ENCODE measurements around the gene RBM33. TPM values are rescaled to one million over a fixed set of nuclear protein-coding genes. Genes with fewer than 3 reads are reported as not detected.

Gene RBM33
- total and polyA plus RNA-seq, 2 of the 13 experiments (the other 11 are each of a cell fraction or from before 2014, with no cell fraction given): 12.4 to 28.9 TPM

DNA sequence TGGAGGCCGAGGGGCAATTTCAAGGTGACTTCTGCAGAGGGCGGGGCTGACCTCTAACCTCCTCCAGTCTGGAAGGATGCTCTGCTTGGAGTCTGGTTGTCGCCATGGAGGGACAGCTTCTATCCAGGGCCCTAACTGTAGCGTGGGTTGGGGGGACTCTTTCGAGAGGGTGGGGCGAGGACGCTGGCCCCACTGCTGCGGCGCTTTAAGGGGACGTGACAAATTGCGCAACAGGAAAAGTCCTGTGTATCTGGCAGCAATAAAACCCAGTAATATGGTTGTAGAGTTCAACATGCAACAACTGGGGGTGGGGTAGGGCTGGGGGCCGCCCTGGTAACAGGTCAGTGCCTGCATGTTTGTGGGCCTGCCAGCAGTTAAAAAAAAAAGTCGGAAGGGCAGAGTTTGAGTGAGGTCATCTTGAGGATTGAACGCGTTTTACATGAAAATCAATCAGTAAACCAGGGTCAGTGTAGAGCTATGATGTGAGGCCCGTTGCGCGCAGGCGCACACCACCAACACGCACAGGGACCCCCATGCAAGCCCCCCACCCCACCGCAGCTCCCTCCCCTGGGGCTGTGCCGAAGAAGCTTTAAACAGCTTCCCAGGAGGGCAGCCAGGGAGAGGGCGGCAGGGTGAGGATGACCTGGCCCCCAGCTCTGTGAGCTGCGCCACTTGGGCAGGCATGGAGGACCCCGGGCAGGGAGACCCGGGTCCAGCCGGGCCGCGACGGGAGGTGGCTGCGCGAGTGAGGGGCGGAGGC lies 163.5 kb downstream of the RBM33 start (continued):
- TF ChIP-seq ZNF501 (CRISPR knock-in tag; IDR thresholded peaks at IDR 0.05): no peak
- TF ChIP-seq ZNF841 (CRISPR knock-in tag; IDR thresholded peaks at IDR 0.05; ENCODE audit: borderline replicate concordance): no peak
- TF ChIP-seq, protein P1, sequence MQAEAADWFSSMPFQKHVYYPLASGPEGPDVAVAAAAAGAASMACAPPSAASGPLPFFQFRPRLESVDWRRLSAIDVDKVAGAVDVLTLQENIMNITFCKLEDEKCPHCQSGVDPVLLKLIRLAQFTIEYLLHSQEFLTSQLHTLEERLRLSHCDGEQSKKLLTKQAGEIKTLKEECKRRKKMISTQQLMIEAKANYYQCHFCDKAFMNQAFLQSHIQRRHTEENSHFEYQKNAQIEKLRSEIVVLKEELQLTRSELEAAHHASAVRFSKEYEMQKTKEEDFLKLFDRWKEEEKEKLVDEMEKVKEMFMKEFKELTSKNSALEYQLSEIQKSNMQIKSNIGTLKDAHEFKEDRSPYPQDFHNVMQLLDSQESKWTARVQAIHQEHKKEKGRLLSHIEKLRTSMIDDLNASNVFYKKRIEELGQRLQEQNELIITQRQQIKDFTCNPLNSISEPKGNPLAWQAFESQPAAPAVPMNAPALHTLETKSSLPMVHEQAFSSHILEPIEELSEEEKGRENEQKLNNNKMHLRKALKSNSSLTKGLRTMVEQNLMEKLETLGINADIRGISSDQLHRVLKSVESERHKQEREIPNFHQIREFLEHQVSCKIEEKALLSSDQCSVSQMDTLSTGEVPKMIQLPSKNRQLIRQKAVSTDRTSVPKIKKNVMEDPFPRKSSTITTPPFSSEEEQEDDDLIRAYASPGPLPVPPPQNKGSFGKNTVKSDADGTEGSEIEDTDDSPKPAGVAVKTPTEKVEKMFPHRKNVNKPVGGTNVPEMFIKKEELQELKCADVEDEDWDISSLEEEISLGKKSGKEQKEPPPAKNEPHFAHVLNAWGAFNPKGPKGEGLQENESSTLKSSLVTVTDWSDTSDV (CRISPR knock-in tag; IDR thresholded peaks at IDR 0.05): no peak
- TF ChIP-seq, protein P2, sequence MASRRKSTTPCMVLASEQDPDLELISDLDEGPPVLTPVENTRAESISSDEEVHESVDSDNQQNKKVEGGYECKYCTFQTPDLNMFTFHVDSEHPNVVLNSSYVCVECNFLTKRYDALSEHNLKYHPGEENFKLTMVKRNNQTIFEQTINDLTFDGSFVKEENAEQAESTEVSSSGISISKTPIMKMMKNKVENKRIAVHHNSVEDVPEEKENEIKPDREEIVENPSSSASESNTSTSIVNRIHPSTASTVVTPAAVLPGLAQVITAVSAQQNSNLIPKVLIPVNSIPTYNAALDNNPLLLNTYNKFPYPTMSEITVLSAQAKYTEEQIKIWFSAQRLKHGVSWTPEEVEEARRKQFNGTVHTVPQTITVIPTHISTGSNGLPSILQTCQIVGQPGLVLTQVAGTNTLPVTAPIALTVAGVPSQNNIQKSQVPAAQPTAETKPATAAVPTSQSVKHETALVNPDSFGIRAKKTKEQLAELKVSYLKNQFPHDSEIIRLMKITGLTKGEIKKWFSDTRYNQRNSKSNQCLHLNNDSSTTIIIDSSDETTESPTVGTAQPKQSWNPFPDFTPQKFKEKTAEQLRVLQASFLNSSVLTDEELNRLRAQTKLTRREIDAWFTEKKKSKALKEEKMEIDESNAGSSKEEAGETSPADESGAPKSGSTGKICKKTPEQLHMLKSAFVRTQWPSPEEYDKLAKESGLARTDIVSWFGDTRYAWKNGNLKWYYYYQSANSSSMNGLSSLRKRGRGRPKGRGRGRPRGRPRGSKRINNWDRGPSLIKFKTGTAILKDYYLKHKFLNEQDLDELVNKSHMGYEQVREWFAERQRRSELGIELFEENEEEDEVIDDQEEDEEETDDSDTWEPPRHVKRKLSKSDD (CRISPR knock-in tag; IDR thresholded peaks at IDR 0.05; ENCODE audit: low read depth): 0 out of 2 replicates have a peak, but pooled peaks have one; percentile 9
- no peak for TF ChIP-seq NFE2L1 (CRISPR knock-in tag; IDR thresholded peaks at IDR 0.05; ENCODE audit: borderline replicate concordance)
- 0 out of 2 replicates have a peak, but pooled peaks have one; percentile 11 for TF ChIP-seq ZKSCAN1 (IDR thresholded peaks at IDR 0.05; ENCODE audit: low read length)
- peak; percentile 9; the same call in 1 of the 2 replicates for TF ChIP-seq ARNTL (CRISPR knock-in tag; IDR thresholded peaks at IDR 0.05)
- no peak for TF ChIP-seq KMT2A (CRISPR knock-in tag; IDR thresholded peaks at IDR 0.05)
- TF ChIP-seq, protein P3, sequence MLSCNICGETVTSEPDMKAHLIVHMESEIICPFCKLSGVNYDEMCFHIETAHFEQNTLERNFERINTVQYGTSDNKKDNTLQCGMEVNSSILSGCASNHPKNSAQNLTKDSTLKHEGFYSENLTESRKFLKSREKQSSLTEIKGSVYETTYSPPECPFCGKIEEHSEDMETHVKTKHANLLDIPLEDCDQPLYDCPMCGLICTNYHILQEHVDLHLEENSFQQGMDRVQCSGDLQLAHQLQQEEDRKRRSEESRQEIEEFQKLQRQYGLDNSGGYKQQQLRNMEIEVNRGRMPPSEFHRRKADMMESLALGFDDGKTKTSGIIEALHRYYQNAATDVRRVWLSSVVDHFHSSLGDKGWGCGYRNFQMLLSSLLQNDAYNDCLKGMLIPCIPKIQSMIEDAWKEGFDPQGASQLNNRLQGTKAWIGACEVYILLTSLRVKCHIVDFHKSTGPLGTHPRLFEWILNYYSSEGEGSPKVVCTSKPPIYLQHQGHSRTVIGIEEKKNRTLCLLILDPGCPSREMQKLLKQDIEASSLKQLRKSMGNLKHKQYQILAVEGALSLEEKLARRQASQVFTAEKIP (CRISPR knock-in tag; IDR thresholded peaks at IDR 0.05; ENCODE audit: borderline replicate concordance): no peak
- no peak for TF ChIP-seq ZBTB42 (CRISPR knock-in tag; IDR thresholded peaks at IDR 0.05)
- TF ChIP-seq HNRNPLL (IDR thresholded peaks at IDR 0.05; ENCODE audit: low read depth, low read length, poor library complexity, severe bottlenecking): no peak
- no peak for TF ChIP-seq TMF1 (CRISPR knock-in tag; IDR thresholded peaks at IDR 0.05; ENCODE audit: low read depth)
- no peak for TF ChIP-seq ZKSCAN5 (CRISPR knock-in tag; IDR thresholded peaks at IDR 0.05)
- TF ChIP-seq NFKBIZ (CRISPR knock-in tag; IDR thresholded peaks at IDR 0.05): no peak
- TF ChIP-seq KDM5A (IDR thresholded peaks at IDR 0.05; ENCODE audit: borderline replicate concordance, low read length): no peak
- peak; percentile 15; the same call in 1 of the 2 replicates for TF ChIP-seq SMC3 (IDR thresholded peaks at IDR 0.05; ENCODE audit: low read length)
- TF ChIP-seq MAF1 (CRISPR knock-in tag; IDR thresholded peaks at IDR 0.05; ENCODE audit: borderline replicate concordance): no peak
- TF ChIP-seq TOE1 (CRISPR knock-in tag; IDR thresholded peaks at IDR 0.05): no peak
- TF ChIP-seq ZNF451 (CRISPR knock-in tag; IDR thresholded peaks at IDR 0.05): no peak
- no peak for TF ChIP-seq IKZF1 (IDR thresholded peaks at IDR 0.05)
- TF ChIP-seq SOX6 (IDR thresholded peaks at IDR 0.05): no peak
- peak; percentile 60 for TF ChIP-seq SOX6 (CRISPR knock-in tag; IDR thresholded peaks at IDR 0.05)
- TF ChIP-seq ETV5 (CRISPR knock-in tag; IDR thresholded peaks at IDR 0.05; ENCODE audit: borderline replicate concordance): no peak
- TF ChIP-seq MBNL3 (CRISPR knock-in tag; conservative IDR thresholded peaks at IDR 0.05): no peak
- TF ChIP-seq FOXA1 (IDR thresholded peaks at IDR 0.05): no peak
- TF ChIP-seq FOXA1 (CRISPR knock-in tag; IDR thresholded peaks at IDR 0.05): no peak
